ENCODE data around the gene APOBEC4. TPM values are rescaled to one million over a fixed set of nuclear protein-coding genes. Genes with fewer than 3 reads are reported as not detected.
A peak's percentile ranks its signal among the peaks of the same experiment; 100 is the strongest.

The APOBEC4 gene, protein sequence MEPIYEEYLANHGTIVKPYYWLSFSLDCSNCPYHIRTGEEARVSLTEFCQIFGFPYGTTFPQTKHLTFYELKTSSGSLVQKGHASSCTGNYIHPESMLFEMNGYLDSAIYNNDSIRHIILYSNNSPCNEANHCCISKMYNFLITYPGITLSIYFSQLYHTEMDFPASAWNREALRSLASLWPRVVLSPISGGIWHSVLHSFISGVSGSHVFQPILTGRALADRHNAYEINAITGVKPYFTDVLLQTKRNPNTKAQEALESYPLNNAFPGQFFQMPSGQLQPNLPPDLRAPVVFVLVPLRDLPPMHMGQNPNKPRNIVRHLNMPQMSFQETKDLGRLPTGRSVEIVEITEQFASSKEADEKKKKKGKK
- total RNA-seq (2021; fragmentation: NEBNext Ultra II Directional; extraction: Animal tissue kit (Norgen Biotek cat#: 25700)): not detected
- long read RNA-seq: 0 reads

DNA sequence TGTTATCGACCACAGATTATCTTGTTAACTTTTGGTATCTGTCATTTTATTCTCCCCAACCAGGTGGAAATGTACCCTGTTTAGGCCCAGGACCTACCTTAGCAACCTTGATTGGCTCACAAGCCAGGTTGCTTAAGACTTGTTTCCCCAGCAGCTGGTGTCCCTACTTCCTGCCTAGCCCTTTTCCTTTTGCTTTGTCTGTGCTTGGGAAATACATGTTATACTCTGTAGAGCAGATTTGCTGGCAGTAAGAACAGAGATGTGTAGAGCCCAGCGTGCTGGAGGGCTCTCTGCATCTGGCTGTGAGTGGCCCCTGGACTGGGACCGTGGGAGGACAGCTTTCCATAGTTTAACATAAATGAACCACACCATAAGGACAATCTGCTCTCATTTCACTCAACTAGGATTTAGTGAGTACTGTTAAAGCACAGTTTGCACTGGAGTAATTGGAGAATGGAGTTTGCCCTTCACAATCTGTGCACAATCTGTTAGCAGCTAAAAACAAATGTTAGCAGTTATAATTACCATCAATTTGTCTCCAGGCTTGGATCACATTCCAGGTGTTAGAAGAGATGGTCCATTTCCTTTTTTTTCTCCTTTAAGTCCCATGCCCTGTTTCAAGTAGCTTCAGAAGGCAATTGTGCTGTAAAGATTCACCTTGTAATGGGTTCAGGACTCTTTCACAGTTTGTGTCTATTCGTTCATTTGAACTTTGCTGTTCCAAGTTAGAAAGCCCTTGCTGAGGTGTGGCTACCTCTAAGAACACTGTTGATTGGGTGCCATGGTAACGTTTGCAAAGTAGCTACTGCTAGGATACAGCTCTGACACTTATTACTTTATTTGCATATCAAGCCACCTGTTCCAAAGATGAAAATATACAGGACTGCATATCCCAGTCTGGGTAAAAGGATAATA lies at the start of gene APOBEC4:
APOBEC4 (minus strand) TSS at position 770 of the 915 bp plus-strand sequence. CDS start 4,535 bp downstream, outside the sequence.
- peaks cover 49% of the 10 kb centered on the region for H3K4me1 Mint-ChIP-seq (ENCODE audit: low read depth)
- no peak within 1 kb of the TSS for H3K4me3 Mint-ChIP-seq
- H3K36me3 Mint-ChIP-seq (ENCODE audit: low read depth): peaks cover under 1% of the 10 kb centered on the region; the same call in 1 of the 2 replicates
- H3K27ac Mint-ChIP-seq: no peak within 1 kb of the TSS
- TF ChIP-seq, protein P1, sequence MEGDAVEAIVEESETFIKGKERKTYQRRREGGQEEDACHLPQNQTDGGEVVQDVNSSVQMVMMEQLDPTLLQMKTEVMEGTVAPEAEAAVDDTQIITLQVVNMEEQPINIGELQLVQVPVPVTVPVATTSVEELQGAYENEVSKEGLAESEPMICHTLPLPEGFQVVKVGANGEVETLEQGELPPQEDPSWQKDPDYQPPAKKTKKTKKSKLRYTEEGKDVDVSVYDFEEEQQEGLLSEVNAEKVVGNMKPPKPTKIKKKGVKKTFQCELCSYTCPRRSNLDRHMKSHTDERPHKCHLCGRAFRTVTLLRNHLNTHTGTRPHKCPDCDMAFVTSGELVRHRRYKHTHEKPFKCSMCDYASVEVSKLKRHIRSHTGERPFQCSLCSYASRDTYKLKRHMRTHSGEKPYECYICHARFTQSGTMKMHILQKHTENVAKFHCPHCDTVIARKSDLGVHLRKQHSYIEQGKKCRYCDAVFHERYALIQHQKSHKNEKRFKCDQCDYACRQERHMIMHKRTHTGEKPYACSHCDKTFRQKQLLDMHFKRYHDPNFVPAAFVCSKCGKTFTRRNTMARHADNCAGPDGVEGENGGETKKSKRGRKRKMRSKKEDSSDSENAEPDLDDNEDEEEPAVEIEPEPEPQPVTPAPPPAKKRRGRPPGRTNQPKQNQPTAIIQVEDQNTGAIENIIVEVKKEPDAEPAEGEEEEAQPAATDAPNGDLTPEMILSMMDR (IDR thresholded peaks at IDR 0.05): no peak
- H3K27me3 Mint-ChIP-seq (ENCODE audit: insufficient read depth): no peaks in the 10 kb centered on the region
- DNase-seq: no peak
- H3K9me3 Mint-ChIP-seq: no peaks in the 10 kb centered on the region

DNA sequence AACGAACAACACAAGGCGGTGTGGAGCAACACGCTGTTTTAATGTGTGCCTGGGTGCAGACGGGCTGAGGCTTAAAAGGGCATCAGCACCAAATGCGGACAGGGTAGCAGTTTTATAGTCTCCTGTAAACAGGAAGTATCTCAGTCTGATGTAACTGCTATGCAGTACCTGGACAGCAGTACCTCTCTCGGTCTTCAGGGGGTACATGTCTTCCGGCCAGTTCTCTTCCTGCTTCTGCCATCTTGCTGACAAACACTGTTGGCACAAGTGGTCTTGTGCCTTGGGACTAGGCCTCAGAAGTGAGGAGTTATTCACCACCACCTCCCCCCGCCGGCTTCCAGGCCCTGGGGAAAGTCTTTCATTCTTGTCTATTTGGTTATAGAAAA lies 49.7 kb upstream of the APOBEC4 start:
- DNase-seq: no peak
- Mint-ChIP-seq H3K27ac (no peak overlapping the region), H3K4me1 (ENCODE audit: low read depth) (peaks cover 29% of the 10 kb centered on the region), H3K4me3 (no peak overlapping the region), H3K9me3 (no peaks in the 10 kb centered on the region), H3K36me3 (ENCODE audit: low read depth) (peaks cover 9% of the 10 kb centered on the region; the same call in 1 of the 2 replicates), H3K27me3 (ENCODE audit: insufficient read depth) (no peaks in the 10 kb centered on the region; the same call in 1 of the 2 replicates)
- TF ChIP-seq, protein P1 (IDR thresholded peaks at IDR 0.05): no peak

GRCh38 chr1:183702087-183702812 lies 49.1 kb upstream of the APOBEC4 start:
- Mint-ChIP-seq H3K4me3 (no peak overlapping the region), H3K27ac (no peak overlapping the region), H3K36me3 (ENCODE audit: low read depth) (peaks cover 9% of the 10 kb centered on the region; the same call in 1 of the 2 replicates), H3K27me3 (ENCODE audit: insufficient read depth) (no peaks in the 10 kb centered on the region; the same call in 1 of the 2 replicates), H3K4me1 (ENCODE audit: low read depth) (peaks cover 30% of the 10 kb centered on the region), H3K9me3 (no peaks in the 10 kb centered on the region)
- peak; percentile 36 for DNase-seq
- TF ChIP-seq, protein P1 (IDR thresholded peaks at IDR 0.05): no peak

DNA sequence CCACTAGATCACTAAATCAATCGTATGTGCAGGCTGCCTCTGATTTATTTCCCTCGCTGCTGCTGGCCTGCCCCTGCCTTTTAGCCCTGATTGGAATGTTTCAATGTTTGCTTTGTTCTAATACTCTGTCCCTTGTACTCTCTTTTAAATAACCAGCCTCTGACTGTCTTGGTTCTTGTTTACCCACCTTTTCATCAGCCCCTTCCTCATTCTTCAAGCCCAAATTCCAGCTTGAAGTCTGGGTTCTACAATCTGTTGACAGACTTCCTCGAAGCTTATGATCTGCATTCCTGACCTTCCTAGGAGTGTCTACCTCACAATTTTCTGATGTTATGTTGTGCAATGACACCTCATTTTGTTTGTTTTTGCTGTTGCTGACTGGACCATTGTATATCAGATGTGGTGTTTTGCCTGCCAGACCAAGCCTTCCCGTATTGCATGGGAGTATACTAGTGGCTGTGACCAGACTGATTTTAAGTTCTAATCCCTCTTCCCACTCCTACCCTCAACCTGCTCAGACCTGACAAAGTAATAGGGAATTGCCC lies 46.6 kb upstream of the APOBEC4 start:
- no peak overlapping the region for H3K4me3 Mint-ChIP-seq
- H3K36me3 Mint-ChIP-seq (ENCODE audit: low read depth): peaks cover 9% of the 10 kb centered on the region; the same call in 1 of the 2 replicates
- no peaks in the 10 kb centered on the region; the same call in 1 of the 2 replicates for H3K27me3 Mint-ChIP-seq (ENCODE audit: insufficient read depth)

More for the DNA sequence above, 46.6 kb upstream of the APOBEC4 start:
- Mint-ChIP-seq H3K27ac (no peak overlapping the region), H3K9me3 (no peaks in the 10 kb centered on the region), H3K4me1 (ENCODE audit: low read depth) (peaks cover 30% of the 10 kb centered on the region)
- DNase-seq: no peak
- TF ChIP-seq, protein P1 (IDR thresholded peaks at IDR 0.05): no peak

Measured in HFFc6 (cell line).